ENCODE data around the gene MPP1.

GRCh38 chrX:154762537-154763296 lies 42.6 kb downstream of the MPP1 start, which contains the start of gene DKC1:
- TF ChIP-seq CHD2 (IDR thresholded peaks at IDR 0.05; ENCODE audit: low read length), result no peak
- TF ChIP-seq YY1 (IDR thresholded peaks at IDR 0.05; ENCODE audit: low read depth, low read length), result peak; percentile 57; the same call in 1 of the 2 replicates
- TF ChIP-seq, protein P1, sequence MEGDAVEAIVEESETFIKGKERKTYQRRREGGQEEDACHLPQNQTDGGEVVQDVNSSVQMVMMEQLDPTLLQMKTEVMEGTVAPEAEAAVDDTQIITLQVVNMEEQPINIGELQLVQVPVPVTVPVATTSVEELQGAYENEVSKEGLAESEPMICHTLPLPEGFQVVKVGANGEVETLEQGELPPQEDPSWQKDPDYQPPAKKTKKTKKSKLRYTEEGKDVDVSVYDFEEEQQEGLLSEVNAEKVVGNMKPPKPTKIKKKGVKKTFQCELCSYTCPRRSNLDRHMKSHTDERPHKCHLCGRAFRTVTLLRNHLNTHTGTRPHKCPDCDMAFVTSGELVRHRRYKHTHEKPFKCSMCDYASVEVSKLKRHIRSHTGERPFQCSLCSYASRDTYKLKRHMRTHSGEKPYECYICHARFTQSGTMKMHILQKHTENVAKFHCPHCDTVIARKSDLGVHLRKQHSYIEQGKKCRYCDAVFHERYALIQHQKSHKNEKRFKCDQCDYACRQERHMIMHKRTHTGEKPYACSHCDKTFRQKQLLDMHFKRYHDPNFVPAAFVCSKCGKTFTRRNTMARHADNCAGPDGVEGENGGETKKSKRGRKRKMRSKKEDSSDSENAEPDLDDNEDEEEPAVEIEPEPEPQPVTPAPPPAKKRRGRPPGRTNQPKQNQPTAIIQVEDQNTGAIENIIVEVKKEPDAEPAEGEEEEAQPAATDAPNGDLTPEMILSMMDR (IDR thresholded peaks at IDR 0.05; ENCODE audit: control extremely low read depth in 1 of 3, insufficient read depth in 1 of 3, low read depth in 1 of 3, low read length in 3 of 3), result no peak
- no peak for TF ChIP-seq EZH2 (IDR thresholded peaks at IDR 0.05; ENCODE audit: low read depth, low read length, severe bottlenecking)
- no peak for TF ChIP-seq RFX5 (IDR thresholded peaks at IDR 0.05; ENCODE audit: borderline replicate concordance, low read depth, low read length)
- TF ChIP-seq BRCA1 (IDR thresholded peaks at IDR 0.05; ENCODE audit: low read depth, low read length), result no peak
- TF ChIP-seq JUN (IDR thresholded peaks at IDR 0.05; ENCODE audit: low read depth, low read length), result no peak
- no peak for TF ChIP-seq EGR1 (IDR thresholded peaks at IDR 0.05; ENCODE audit: borderline replicate concordance, low read depth, low read length)
- no peak for TF ChIP-seq SUZ12 (IDR thresholded peaks at IDR 0.05; ENCODE audit: low read length)
- peak; percentile 96 for TF ChIP-seq CEBPB (IDR thresholded peaks at IDR 0.05; ENCODE audit: low read depth, low read length)
- TF ChIP-seq MAFK (IDR thresholded peaks at IDR 0.05; ENCODE audit: low read depth, low read length), result no peak
- peak; percentile 88 for TF ChIP-seq MAX (IDR thresholded peaks at IDR 0.05)
- TF ChIP-seq PHF8 (conservative IDR thresholded peaks at IDR 0.05; ENCODE audit: low read depth, low read length), result peak; percentile 77
- peak; percentile 62 for TF ChIP-seq NRF1 (IDR thresholded peaks at IDR 0.05; ENCODE audit: low read depth, low read length)

All from H1 (cell line).